H9 (cell line): ENCODE results near the gene CEMIP2. TPM values are rescaled to one million over a fixed set of nuclear protein-coding genes. Genes with fewer than 3 reads are reported as not detected.

Experiments used
- DNase-seq: peaks from one replicate; pipeline ENCODE4 v3.0.0-alpha.2; 2017
- H2AFZ ChIP-seq: one replicate; pipeline ENCODE4 v1.6.1; 2013; ENCODE audit warnings: mild to moderate bottlenecking, low read length, control low read depth, moderate library complexity
- H2AK5ac ChIP-seq: 2 replicates; pipeline ENCODE4 v1.6.1; 2013; ENCODE audit warnings: low read length, control low read depth, mixed read lengths; ENCODE audit not compliant: insufficient read length
- H2BK120ac ChIP-seq: one replicate; pipeline ENCODE4 v1.6.1; 2013; ENCODE audit warnings: low read depth, mild to moderate bottlenecking, low read length, control low read depth, inconsistent platforms; ENCODE audit not compliant: poor library complexity, severe bottlenecking
- H2BK12ac ChIP-seq: 2 replicates; pipeline ENCODE4 v1.6.1; 2013; ENCODE audit warnings: low read length, control low read depth, mixed read lengths, low read depth; ENCODE audit not compliant: insufficient read length
- H2BK15ac ChIP-seq: 2 replicates; pipeline ENCODE4 v1.6.1; 2013; ENCODE audit warnings: low read depth, low read length, control low read depth
- H2BK20ac ChIP-seq: one replicate; pipeline ENCODE4 v1.6.1; 2013; ENCODE audit warnings: low read depth, mild to moderate bottlenecking, low read length, control low read depth, inconsistent platforms; ENCODE audit not compliant: poor library complexity, severe bottlenecking
- H2BK5ac ChIP-seq: 2 replicates; pipeline ENCODE4 v1.6.1; 2013; ENCODE audit warnings: low read length, control low read depth, mixed read lengths; ENCODE audit not compliant: insufficient read length
- H3K14ac ChIP-seq: 2 replicates; pipeline ENCODE4 v1.6.1; 2013; ENCODE audit warnings: low read length, control low read depth; ENCODE audit not compliant: insufficient read depth
- H3K18ac ChIP-seq: 2 replicates; pipeline ENCODE4 v1.6.1; 2013; ENCODE audit warnings: low read depth, mild to moderate bottlenecking, mixed read lengths, low read length, control low read depth; ENCODE audit not compliant: insufficient read length
- H3K23ac ChIP-seq: 2 replicates; pipeline ENCODE4 v1.6.1; 2013; ENCODE audit warnings: low read length, control low read depth, mixed read lengths, low read depth; ENCODE audit not compliant: insufficient read length
- H3K23me2 ChIP-seq: 2 replicates; pipeline ENCODE4 v1.6.1; 2013; ENCODE audit warnings: low read depth, mild to moderate bottlenecking, mixed read lengths, low read length, control low read depth; ENCODE audit not compliant: insufficient read length, poor library complexity, severe bottlenecking
- H3K27ac ChIP-seq: 2 replicates; pipeline ENCODE4 v1.5.1; 2013; ENCODE audit warnings: low read length, control low read depth, mixed read lengths, low read depth; ENCODE audit not compliant: insufficient read length
- H3K27me3 ChIP-seq: 2 replicates; pipeline ENCODE4 v1.6.1; 2013; ENCODE audit warnings: low read length, control low read depth, inconsistent platforms; ENCODE audit not compliant: insufficient read depth
- H3K4ac ChIP-seq: 2 replicates; pipeline ENCODE4 v1.6.1; 2013; ENCODE audit warnings: low read depth, mild to moderate bottlenecking, control low read depth, inconsistent platforms, low read length, moderate library complexity
- H3K4me1 ChIP-seq: 2 replicates; pipeline ENCODE4 v1.6.1; 2013; ENCODE audit warnings: low read length, control low read depth, inconsistent platforms; ENCODE audit not compliant: insufficient read depth
- H3K4me2 ChIP-seq: 2 replicates; pipeline ENCODE4 v1.6.1; 2013; ENCODE audit warnings: low read length, control low read depth, mixed read lengths; ENCODE audit not compliant: insufficient read length, insufficient read depth
- H3K56ac ChIP-seq: 2 replicates; pipeline ENCODE4 v1.6.1; 2013; ENCODE audit warnings: low read depth, mild to moderate bottlenecking, mixed read lengths, low read length, control low read depth; ENCODE audit not compliant: insufficient read length
- H3K79me1 ChIP-seq: 2 replicates; pipeline ENCODE4 v1.6.1; 2013; ENCODE audit warnings: low read depth, mild to moderate bottlenecking, moderate library complexity, low read length, control low read depth, inconsistent platforms; ENCODE audit not compliant: insufficient read depth, poor library complexity, severe bottlenecking
- H3K79me2 ChIP-seq: 2 replicates; pipeline ENCODE4 v1.6.1; 2013; ENCODE audit warnings: low read length, control low read depth, inconsistent platforms; ENCODE audit not compliant: insufficient read depth
- H3K9ac ChIP-seq: 2 replicates; pipeline ENCODE4 v1.6.1; 2013; ENCODE audit warnings: low read length, control low read depth, mixed read lengths; ENCODE audit not compliant: insufficient read length; ENCODE audit errors: extremely low read depth
- H3K9me3 ChIP-seq: one replicate; pipeline ENCODE4 v1.6.1; 2013; ENCODE audit warnings: low read depth, low read length, inconsistent platforms; ENCODE audit not compliant: control insufficient read depth
- H3T11ph ChIP-seq: one replicate; pipeline ENCODE4 v1.6.1; 2013; ENCODE audit warnings: mild to moderate bottlenecking, low read length, control low read depth, inconsistent platforms
- H4K20me1 ChIP-seq: one replicate; pipeline ENCODE4 v1.6.1; 2013; ENCODE audit not compliant: control insufficient read depth, insufficient read length, insufficient read depth
- H4K5ac ChIP-seq: 2 replicates; pipeline ENCODE4 v1.6.1; 2013; ENCODE audit warnings: low read depth, mild to moderate bottlenecking, mixed read lengths, low read length, control low read depth; ENCODE audit not compliant: insufficient read length
- H4K8ac ChIP-seq: replicated peaks from 2 replicates; pipeline ENCODE4 v1.6.1; 2013; ENCODE audit warnings: low read length, control low read depth, mixed read lengths, low read depth; ENCODE audit not compliant: insufficient read length
- H4K91ac ChIP-seq: 2 replicates; pipeline ENCODE4 v1.6.1; 2013; ENCODE audit warnings: low read depth, mild to moderate bottlenecking, moderate library complexity, mixed read lengths, low read length, control low read depth; ENCODE audit not compliant: insufficient read length
- H3K27ac Mint-ChIP-seq, 3 experiments: 2 replicates in 2 of 3; 3 replicates in 1 of 3; pipeline ENCODE4 v1.8.0; 2020 to 2021; ENCODE audit warnings: mixed read lengths in 3 of 3, mild to moderate bottlenecking in 1 of 3, moderate library complexity in 1 of 3
- H3K27me3 Mint-ChIP-seq: 2 replicates; pipeline ENCODE4 v1.8.0; 2021; ENCODE audit warnings: low read depth, mild to moderate bottlenecking, moderate library complexity, mixed read lengths
- H3K36me3 Mint-ChIP-seq, 3 experiments: 2 replicates in 2 of 3; 3 replicates in 1 of 3; pipeline ENCODE4 v1.8.0; 2020 to 2021; ENCODE audit warnings: low read depth in 3 of 3, mixed read lengths in 3 of 3; ENCODE audit not compliant: insufficient read depth in 1 of 3
- H3K4me1 Mint-ChIP-seq, 2 experiments: 2 replicates each; pipeline ENCODE4 v1.8.0; 2020; ENCODE audit warnings: mixed read lengths in 2 of 2
- H3K4me3 Mint-ChIP-seq, 2 experiments: 2 replicates in 1 of 2; 3 replicates in 1 of 2; pipeline ENCODE4 v1.8.0; 2020 to 2021; ENCODE audit warnings: mild to moderate bottlenecking in 2 of 2, mixed read lengths in 2 of 2, moderate library complexity in 1 of 2
- H3K9me3 Mint-ChIP-seq, 2 experiments: 2 replicates in 1 of 2; 3 replicates in 1 of 2; pipeline ENCODE4 v1.8.0; 2020; ENCODE audit warnings: mild to moderate bottlenecking in 2 of 2, mixed read lengths in 2 of 2, moderate library complexity in 1 of 2
- WGBS: extraction: QIAGEN DNeasy Blood & Tissue Kit; methylation state at CpG from one replicate; pipeline ENCODE4 v1.1.7; 2013; ENCODE audit warnings: missing lambda C conversion rate, low lambda C conversion rate, mixed read lengths; ENCODE audit not compliant: insufficient read length; ENCODE audit errors: extremely low coverage; 5-methylcytosine and 5-hydroxymethylcytosine counted together
- total RNA-seq: library from RNA; stranded (reverse); gene quantifications from 2 replicates; pipeline ENCODE4 v1.2.1, GENCODE V29; 2021
- TF ChIP-seq, protein P1 (sequence below): fragments of 200-600 bp; sonication (generic); conservative IDR thresholded peaks from 3 replicates; pipeline ENCODE4 v1.8.0; 2021; ENCODE audit warnings: antibody characterized with exemption, mild to moderate bottlenecking

CEMIP2 gene
- total RNA-seq, 1 experiment from 2014 or later = 77.2 TPM

DNA sequence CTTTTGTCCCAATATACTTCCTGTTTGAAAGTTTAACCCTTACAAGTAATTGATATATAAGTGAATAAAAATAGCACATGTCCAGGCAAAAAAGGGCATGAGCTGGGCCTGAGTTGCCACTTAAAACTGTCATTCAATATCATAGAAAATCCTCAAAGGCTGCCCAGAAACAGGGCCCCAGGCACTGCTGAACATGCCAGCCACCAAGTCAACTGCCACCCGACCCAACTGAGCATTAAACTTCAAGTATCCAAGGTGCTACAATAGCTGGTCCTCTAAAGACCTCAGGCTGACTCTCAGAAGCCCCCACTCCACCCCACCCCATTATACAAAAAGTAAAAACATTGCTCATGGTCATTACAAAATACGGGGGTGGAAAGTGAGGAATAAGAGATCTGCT is 83.7 kb downstream of the CEMIP2 start:
- Mint-ChIP-seq H3K36me3 (peaks cover 24 to 52% (median 44%) of the 10 kb centered on the region in 3 experiments), H3K27ac (0 out of 7 replicates have a peak overlapping the region, but pooled peaks of 2 of the 3 experiments have one; percentile 50 to 74), H3K9me3 (no peaks in the 10 kb centered on the region), H3K4me3 (no peak overlapping the region), H3K27me3 (no peaks in the 10 kb centered on the region), H3K4me1 (peaks cover 27 to 29% of the 10 kb centered on the region in 2 experiments)
- Histone ChIP-seq H4K20me1 (no peaks in the 10 kb centered on the region), H3K14ac (no peak overlapping the region), H4K91ac (no peak overlapping the region), H3K4me1 (no peaks in the 10 kb centered on the region; the same call in 1 of the 2 replicates), H3K4me2 (no peak overlapping the region), H2BK15ac (no peak overlapping the region), H3K4ac (no peak overlapping the region), H3K79me2 (no peaks in the 10 kb centered on the region), H3K9me3 (no peaks in the 10 kb centered on the region), H3K27ac (no peak overlapping the region), H2BK20ac (no peak overlapping the region), H3K23ac (no peak overlapping the region), H3K79me1 (no peaks in the 10 kb centered on the region), H3K23me2 (no peaks in the 10 kb centered on the region), H2BK12ac (no peak overlapping the region), H2BK5ac (no peak overlapping the region), H3K27me3 (no peaks in the 10 kb centered on the region), H3K9ac (no peak overlapping the region), H4K5ac (no peak overlapping the region), H2AFZ (no peak overlapping the region), H3T11ph (no peak overlapping the region), H3K56ac (no peak overlapping the region), H4K8ac (no peak overlapping the region), H2BK120ac (no peak overlapping the region), H3K18ac (no peak overlapping the region), H2AK5ac (no peak overlapping the region)
- no peak for DNase-seq
- WGBS = no CpG with 5 or more reads among the region's 2 CpGs
- TF ChIP-seq, protein P1, sequence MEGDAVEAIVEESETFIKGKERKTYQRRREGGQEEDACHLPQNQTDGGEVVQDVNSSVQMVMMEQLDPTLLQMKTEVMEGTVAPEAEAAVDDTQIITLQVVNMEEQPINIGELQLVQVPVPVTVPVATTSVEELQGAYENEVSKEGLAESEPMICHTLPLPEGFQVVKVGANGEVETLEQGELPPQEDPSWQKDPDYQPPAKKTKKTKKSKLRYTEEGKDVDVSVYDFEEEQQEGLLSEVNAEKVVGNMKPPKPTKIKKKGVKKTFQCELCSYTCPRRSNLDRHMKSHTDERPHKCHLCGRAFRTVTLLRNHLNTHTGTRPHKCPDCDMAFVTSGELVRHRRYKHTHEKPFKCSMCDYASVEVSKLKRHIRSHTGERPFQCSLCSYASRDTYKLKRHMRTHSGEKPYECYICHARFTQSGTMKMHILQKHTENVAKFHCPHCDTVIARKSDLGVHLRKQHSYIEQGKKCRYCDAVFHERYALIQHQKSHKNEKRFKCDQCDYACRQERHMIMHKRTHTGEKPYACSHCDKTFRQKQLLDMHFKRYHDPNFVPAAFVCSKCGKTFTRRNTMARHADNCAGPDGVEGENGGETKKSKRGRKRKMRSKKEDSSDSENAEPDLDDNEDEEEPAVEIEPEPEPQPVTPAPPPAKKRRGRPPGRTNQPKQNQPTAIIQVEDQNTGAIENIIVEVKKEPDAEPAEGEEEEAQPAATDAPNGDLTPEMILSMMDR = no peak
